GM06990 (cell line): Measurements from ENCODE around the gene PRICKLE2.

Source experiments
- DNase-seq: peaks from one replicate; pipeline ENCODE4 v3.0.0-alpha.2; 2011; ENCODE audit not compliant: insufficient read length; ENCODE audit errors: extremely low read depth
- H3K27me3 ChIP-seq: replicated peaks from 2 replicates; pipeline ENCODE4 v1.6.0; 2011; ENCODE audit warnings: low read length; ENCODE audit not compliant: control insufficient read depth, insufficient read depth
- H3K36me3 ChIP-seq: 2 replicates; pipeline ENCODE4 v1.5.1; 2011; ENCODE audit warnings: low read length; ENCODE audit not compliant: control insufficient read depth, insufficient read depth
- H3K4me3 ChIP-seq: replicated peaks from 2 replicates; pipeline ENCODE4 v1.5.1; 2011; ENCODE audit warnings: low read depth, mild to moderate bottlenecking, control low read depth, low read length
- CTCF ChIP-seq: IDR thresholded peaks from 2 replicates; pipeline ENCODE4 v1.5.1; 2011; ENCODE audit warnings: low read length, control low read depth, mild to moderate bottlenecking, inconsistent platforms; ENCODE audit not compliant: insufficient read depth, poor library complexity, severe bottlenecking

The PRICKLE2 gene

GRCh38 chr3:64047787-64048186, 177.5 kb downstream of the PRICKLE2 start:
- no peak for TF ChIP-seq CTCF
- no peaks in the 10 kb centered on the region for H3K36me3 ChIP-seq
- no peaks in the 10 kb centered on the region for H3K27me3 ChIP-seq
- DNase-seq: no peak
- H3K4me3 ChIP-seq: no peak overlapping the region

- no peak for DNase-seq
- TF ChIP-seq CTCF: no peak
- Histone ChIP-seq H3K27me3 (no peaks in the 10 kb centered on the region), H3K36me3 (no peaks in the 10 kb centered on the region), H3K4me3 (no peak overlapping the region)
Measured at GRCh38 chr3:64046996-64047594, 178.2 kb downstream of the PRICKLE2 start.

DNA sequence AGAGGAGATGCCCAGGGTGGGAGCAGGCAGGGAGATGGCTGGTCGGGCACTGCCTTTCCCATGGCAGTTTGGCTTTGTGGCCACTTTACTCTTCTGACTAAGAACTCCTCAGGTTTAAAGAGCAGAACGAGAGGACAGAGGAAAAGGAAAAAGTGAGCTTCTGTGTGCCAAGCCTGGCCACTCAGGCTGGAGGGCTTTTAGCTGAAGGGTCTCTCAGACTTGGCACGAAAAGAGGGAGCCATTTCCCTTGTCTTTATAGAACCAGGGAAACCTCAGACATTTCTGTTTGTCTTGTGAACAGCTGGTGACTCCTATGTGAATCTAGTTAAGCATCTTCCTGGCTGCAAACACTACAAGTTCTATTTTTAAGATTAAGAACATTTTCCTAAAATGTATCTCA, 178.7 kb downstream of the PRICKLE2 start:
- TF ChIP-seq CTCF: no peak
- DNase-seq: no peak
- H3K27me3 ChIP-seq: no peaks in the 10 kb centered on the region
- H3K4me3 ChIP-seq: no peak overlapping the region
- H3K36me3 ChIP-seq: no peaks in the 10 kb centered on the region

GRCh38 chr3:64042952-64043351, 182.3 kb downstream of the PRICKLE2 start:
- no peak for TF ChIP-seq CTCF
- no peaks in the 10 kb centered on the region for H3K36me3 ChIP-seq
- DNase-seq: no peak
- no peak overlapping the region for H3K4me3 ChIP-seq
- no peaks in the 10 kb centered on the region; the same call in 1 of the 2 replicates for H3K27me3 ChIP-seq
